ENCODE measurements around the gene ZNF23.
A peak's percentile ranks its signal among the peaks of the same experiment; 100 is the strongest.
"Not testable (repeated sequence)": the region's sequence is repeated elsewhere in the genome, so short reads cannot be mapped to it uniquely, and the experiment has no call there.

Gene ZNF23

GRCh38 chr16:71461686-71462648 lies at the start of gene ZNF23:
TSS of gene ZNF23 (minus strand) at chr16:71462247. CDS start at chr16:71456796, 5,451 bp downstream.
- peak; percentile 61 for DNase-seq (ENCODE audit: low spot score)

- DNase-seq (ENCODE audit: low spot score): no peak
These were observed 45.0 kb upstream of the ZNF23 start for GRCh38 chr16:71507061-71507460.

GRCh38 chr16:71504901-71505300 lies 42.9 kb upstream of the ZNF23 start:
- DNase-seq (ENCODE audit: low spot score): no peak

- not testable (repeated sequence) for DNase-seq (ENCODE audit: low spot score)
These were observed 42.0 kb upstream of the ZNF23 start for GRCh38 chr16:71504051-71504450.

- DNase-seq (ENCODE audit: low spot score): no peak
These were observed 39.5 kb upstream of the ZNF23 start for GRCh38 chr16:71501547-71501946.

- no peak for DNase-seq (ENCODE audit: low spot score)
These were observed 38.9 kb upstream of the ZNF23 start for GRCh38 chr16:71500964-71501363.

- peak; percentile 54 for DNase-seq (ENCODE audit: low spot score)
These were observed 37.8 kb upstream of the ZNF23 start for GRCh38 chr16:71499775-71500364.

- DNase-seq (ENCODE audit: low spot score): no peak
These were observed 36.0 kb upstream of the ZNF23 start for GRCh38 chr16:71498031-71498430.

GRCh38 chr16:71493213-71493612 lies 31.2 kb upstream of the ZNF23 start:
- no peak for DNase-seq (ENCODE audit: low spot score)

- no peak for DNase-seq (ENCODE audit: low spot score)
These were observed 30.7 kb upstream of the ZNF23 start for GRCh38 chr16:71492786-71493185.

GRCh38 chr16:71491054-71491453 lies 29.0 kb upstream of the ZNF23 start:
- no peak for DNase-seq (ENCODE audit: low spot score)

GRCh38 chr16:71490361-71490760 lies 28.3 kb upstream of the ZNF23 start:
- no peak for DNase-seq (ENCODE audit: low spot score)

- no peak for DNase-seq (ENCODE audit: low spot score)
These were observed 27.1 kb upstream of the ZNF23 start, which contains the start of gene ZNF19 for GRCh38 chr16:71489122-71489521. TSS of gene ZNF19 (minus strand) at chr16:71489324. CDS start at chr16:71482114, 7,210 bp downstream.

- DNase-seq (ENCODE audit: low spot score): peak; percentile 54
These were observed 22.2 kb upstream of the ZNF23 start for GRCh38 chr16:71484006-71484893.

GRCh38 chr16:71482569-71482968 lies 20.5 kb upstream of the ZNF23 start:
- no peak for DNase-seq (ENCODE audit: low spot score)

- no peak for DNase-seq (ENCODE audit: low spot score)
These were observed 18.9 kb upstream of the ZNF23 start for GRCh38 chr16:71480956-71481355.

GRCh38 chr16:71479420-71479819 lies 17.4 kb upstream of the ZNF23 start:
- peak; percentile 17 for DNase-seq (ENCODE audit: low spot score)

- DNase-seq (ENCODE audit: low spot score): no peak
These were observed 14.5 kb upstream of the ZNF23 start for GRCh38 chr16:71476457-71477124.

- DNase-seq (ENCODE audit: low spot score): no peak
These were observed 12.8 kb upstream of the ZNF23 start for GRCh38 chr16:71474864-71475263.

- DNase-seq (ENCODE audit: low spot score): no peak
These were observed 11.8 kb upstream of the ZNF23 start for GRCh38 chr16:71473891-71474290.

- no peak for DNase-seq (ENCODE audit: low spot score)
These were observed 10.9 kb upstream of the ZNF23 start for GRCh38 chr16:71472931-71473330.

- no peak for DNase-seq (ENCODE audit: low spot score)
These were observed 10.0 kb upstream of the ZNF23 start for GRCh38 chr16:71472051-71472450.
